ENCODE data around the gene RPTOR.
"Not testable (repeated sequence)": the region's sequence is repeated elsewhere in the genome, so short reads cannot be mapped to it uniquely, and the experiment has no call there.

The RPTOR gene

GRCh38 chr17:80537386-80537785 lies 7.3 kb upstream of the RPTOR start:
- DNase-seq (ENCODE audit: extremely low read depth in 1 of 2, low read depth in 1 of 2): not testable (repeated sequence)

GRCh38 chr17:80538484-80538883 lies 6.2 kb upstream of the RPTOR start:
- no peak for DNase-seq (ENCODE audit: extremely low read depth in 1 of 2, low read depth in 1 of 2)

- no peak for DNase-seq (ENCODE audit: extremely low read depth in 1 of 2, low read depth in 1 of 2)
These were observed 5.5 kb upstream of the RPTOR start for GRCh38 chr17:80539022-80539641.

- no peak for DNase-seq (ENCODE audit: extremely low read depth in 1 of 2, low read depth in 1 of 2)
These were observed 825 bp downstream of the RPTOR start for GRCh38 chr17:80545499-80545826.

GRCh38 chr17:80546267-80546666 lies 1.6 kb downstream of the RPTOR start:
- no peak for DNase-seq (ENCODE audit: extremely low read depth in 1 of 2, low read depth in 1 of 2)

- no peak for DNase-seq (ENCODE audit: extremely low read depth in 1 of 2, low read depth in 1 of 2)
These were observed 7.9 kb downstream of the RPTOR start for GRCh38 chr17:80552523-80552922.

- DNase-seq (ENCODE audit: extremely low read depth in 1 of 2, low read depth in 1 of 2): no peak
These were observed 10.6 kb downstream of the RPTOR start for GRCh38 chr17:80555266-80555665.

GRCh38 chr17:80558046-80558445 lies 13.4 kb downstream of the RPTOR start:
- DNase-seq (ENCODE audit: extremely low read depth in 1 of 2, low read depth in 1 of 2): no peak

- DNase-seq (ENCODE audit: extremely low read depth in 1 of 2, low read depth in 1 of 2): no peak
These were observed 15.2 kb downstream of the RPTOR start for GRCh38 chr17:80559825-80560251.

- DNase-seq (ENCODE audit: extremely low read depth in 1 of 2, low read depth in 1 of 2): no peak
These were observed 17.0 kb downstream of the RPTOR start for GRCh38 chr17:80561541-80562114.

GRCh38 chr17:80564545-80564944 lies 19.9 kb downstream of the RPTOR start:
- DNase-seq (ENCODE audit: extremely low read depth in 1 of 2, low read depth in 1 of 2): no peak

- no peak for DNase-seq (ENCODE audit: extremely low read depth in 1 of 2, low read depth in 1 of 2)
These were observed 20.9 kb downstream of the RPTOR start for GRCh38 chr17:80565343-80566053.

GRCh38 chr17:80566054-80566400 lies 21.4 kb downstream of the RPTOR start:
- no peak for DNase-seq (ENCODE audit: extremely low read depth in 1 of 2, low read depth in 1 of 2)

- no peak for DNase-seq (ENCODE audit: extremely low read depth in 1 of 2, low read depth in 1 of 2)
These were observed 23.6 kb downstream of the RPTOR start for GRCh38 chr17:80568246-80568645.

- DNase-seq (ENCODE audit: extremely low read depth in 1 of 2, low read depth in 1 of 2): no peak
These were observed 25.3 kb downstream of the RPTOR start for GRCh38 chr17:80569924-80570323.

GRCh38 chr17:80573701-80574100 lies 29.1 kb downstream of the RPTOR start:
- no peak for DNase-seq (ENCODE audit: extremely low read depth in 1 of 2, low read depth in 1 of 2)

GRCh38 chr17:80574496-80574895 lies 29.9 kb downstream of the RPTOR start:
- DNase-seq (ENCODE audit: extremely low read depth in 1 of 2, low read depth in 1 of 2): no peak

- DNase-seq (ENCODE audit: extremely low read depth in 1 of 2, low read depth in 1 of 2): peak; percentile 73 to 88
These were observed 30.6 kb downstream of the RPTOR start for GRCh38 chr17:80575057-80575875.

- no peak for DNase-seq (ENCODE audit: extremely low read depth in 1 of 2, low read depth in 1 of 2)
These were observed 33.4 kb downstream of the RPTOR start for GRCh38 chr17:80577876-80578570.

GRCh38 chr17:80578668-80579388 lies 34.2 kb downstream of the RPTOR start:
- DNase-seq (ENCODE audit: extremely low read depth in 1 of 2, low read depth in 1 of 2): not testable (repeated sequence)

Measured in activated CD8-positive, alpha-beta memory T cell treated with anti-CD3 and anti-CD28 coated beads for 1 hour (primary cell).